ENCODE data around the gene SERPINA4. TPM values are rescaled to one million over a fixed set of nuclear protein-coding genes. Genes with fewer than 3 reads are reported as not detected.

The SERPINA4 gene
- polyA plus RNA-seq, 1 of the 3 experiments (the other 2 are of a cell fraction): not detected

DNA sequence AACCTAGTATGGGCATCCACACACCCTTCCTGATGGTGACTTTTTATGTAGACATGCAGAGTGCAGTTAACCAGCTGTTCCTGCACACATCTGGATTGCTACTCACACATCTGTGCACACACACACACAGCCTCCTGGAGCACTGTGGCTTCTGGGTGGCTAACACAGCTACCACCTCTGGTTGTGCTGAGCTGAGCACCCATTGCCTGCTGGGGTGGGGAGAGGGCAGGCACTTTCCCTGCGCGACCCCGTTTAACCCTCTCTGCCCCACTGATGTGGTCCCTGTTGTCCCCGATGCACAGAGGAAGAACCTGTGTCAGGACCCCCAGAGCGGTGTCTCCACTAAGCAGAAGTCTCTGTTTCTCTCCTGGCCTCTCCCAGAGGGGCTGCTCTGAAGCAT, 36.5 kb downstream of the SERPINA4 start (continued):
- TF ChIP-seq, protein P1, sequence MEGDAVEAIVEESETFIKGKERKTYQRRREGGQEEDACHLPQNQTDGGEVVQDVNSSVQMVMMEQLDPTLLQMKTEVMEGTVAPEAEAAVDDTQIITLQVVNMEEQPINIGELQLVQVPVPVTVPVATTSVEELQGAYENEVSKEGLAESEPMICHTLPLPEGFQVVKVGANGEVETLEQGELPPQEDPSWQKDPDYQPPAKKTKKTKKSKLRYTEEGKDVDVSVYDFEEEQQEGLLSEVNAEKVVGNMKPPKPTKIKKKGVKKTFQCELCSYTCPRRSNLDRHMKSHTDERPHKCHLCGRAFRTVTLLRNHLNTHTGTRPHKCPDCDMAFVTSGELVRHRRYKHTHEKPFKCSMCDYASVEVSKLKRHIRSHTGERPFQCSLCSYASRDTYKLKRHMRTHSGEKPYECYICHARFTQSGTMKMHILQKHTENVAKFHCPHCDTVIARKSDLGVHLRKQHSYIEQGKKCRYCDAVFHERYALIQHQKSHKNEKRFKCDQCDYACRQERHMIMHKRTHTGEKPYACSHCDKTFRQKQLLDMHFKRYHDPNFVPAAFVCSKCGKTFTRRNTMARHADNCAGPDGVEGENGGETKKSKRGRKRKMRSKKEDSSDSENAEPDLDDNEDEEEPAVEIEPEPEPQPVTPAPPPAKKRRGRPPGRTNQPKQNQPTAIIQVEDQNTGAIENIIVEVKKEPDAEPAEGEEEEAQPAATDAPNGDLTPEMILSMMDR (IDR thresholded peaks at IDR 0.05): no peak

DNA sequence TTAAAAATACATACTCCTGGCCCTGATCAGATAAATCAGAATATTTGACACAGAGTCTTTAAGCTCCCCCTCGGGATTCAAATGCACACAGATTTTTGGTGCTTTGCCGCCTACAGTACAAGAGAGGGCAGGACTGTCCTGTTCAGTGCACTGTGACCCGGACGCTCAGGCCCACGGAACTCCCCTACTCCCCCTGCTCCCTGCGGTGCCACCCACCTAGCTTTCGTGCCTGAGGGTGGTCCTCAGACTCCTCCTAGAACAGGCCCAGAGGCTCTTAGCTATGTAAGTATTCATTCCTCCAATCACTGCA, 37.2 kb downstream of the SERPINA4 start:
- H3K27ac ChIP-seq (ENCODE audit: low read depth in 2 of 2, low read length in 1 of 2): peak overlapping the region in 1 of 2 experiments; percentile 96; a peak in 2 of 4 replicates
- no peaks in the 10 kb centered on the region for H3K9me3 ChIP-seq
- H4K20me1 ChIP-seq (ENCODE audit: insufficient read depth): no peaks in the 10 kb centered on the region
- TF ChIP-seq SIN3A (IDR thresholded peaks at IDR 0.05; ENCODE audit: borderline replicate concordance, low read depth, low read length) (no peak), RXRA (IDR thresholded peaks at IDR 0.05; ENCODE audit: borderline replicate concordance, low read depth) (no peak), TAF1 (IDR thresholded peaks at IDR 0.05; ENCODE audit: borderline replicate concordance, low read depth, low read length) (no peak), RFX5 (IDR thresholded peaks at IDR 0.05; ENCODE audit: low read length) (no peak), EZH2phosphoT487 (IDR thresholded peaks at IDR 0.05; ENCODE audit: borderline replicate concordance, low read depth) (no peak), TEAD4 (IDR thresholded peaks at IDR 0.05; ENCODE audit: borderline replicate concordance, insufficient read depth) (no peak)
- TF ChIP-seq, protein P2, sequence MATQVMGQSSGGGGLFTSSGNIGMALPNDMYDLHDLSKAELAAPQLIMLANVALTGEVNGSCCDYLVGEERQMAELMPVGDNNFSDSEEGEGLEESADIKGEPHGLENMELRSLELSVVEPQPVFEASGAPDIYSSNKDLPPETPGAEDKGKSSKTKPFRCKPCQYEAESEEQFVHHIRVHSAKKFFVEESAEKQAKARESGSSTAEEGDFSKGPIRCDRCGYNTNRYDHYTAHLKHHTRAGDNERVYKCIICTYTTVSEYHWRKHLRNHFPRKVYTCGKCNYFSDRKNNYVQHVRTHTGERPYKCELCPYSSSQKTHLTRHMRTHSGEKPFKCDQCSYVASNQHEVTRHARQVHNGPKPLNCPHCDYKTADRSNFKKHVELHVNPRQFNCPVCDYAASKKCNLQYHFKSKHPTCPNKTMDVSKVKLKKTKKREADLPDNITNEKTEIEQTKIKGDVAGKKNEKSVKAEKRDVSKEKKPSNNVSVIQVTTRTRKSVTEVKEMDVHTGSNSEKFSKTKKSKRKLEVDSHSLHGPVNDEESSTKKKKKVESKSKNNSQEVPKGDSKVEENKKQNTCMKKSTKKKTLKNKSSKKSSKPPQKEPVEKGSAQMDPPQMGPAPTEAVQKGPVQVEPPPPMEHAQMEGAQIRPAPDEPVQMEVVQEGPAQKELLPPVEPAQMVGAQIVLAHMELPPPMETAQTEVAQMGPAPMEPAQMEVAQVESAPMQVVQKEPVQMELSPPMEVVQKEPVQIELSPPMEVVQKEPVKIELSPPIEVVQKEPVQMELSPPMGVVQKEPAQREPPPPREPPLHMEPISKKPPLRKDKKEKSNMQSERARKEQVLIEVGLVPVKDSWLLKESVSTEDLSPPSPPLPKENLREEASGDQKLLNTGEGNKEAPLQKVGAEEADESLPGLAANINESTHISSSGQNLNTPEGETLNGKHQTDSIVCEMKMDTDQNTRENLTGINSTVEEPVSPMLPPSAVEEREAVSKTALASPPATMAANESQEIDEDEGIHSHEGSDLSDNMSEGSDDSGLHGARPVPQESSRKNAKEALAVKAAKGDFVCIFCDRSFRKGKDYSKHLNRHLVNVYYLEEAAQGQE (IDR thresholded peaks at IDR 0.05; ENCODE audit: low read depth, low read length): no peak
- POLR2A ChIA-PET: interaction anchor here (0.6 kb wide), 1 partner anchor 16 kb away, joined by 3 read pairs; no protein-coding TSS in a partner anchor
- no peak overlapping the region for H3K4me2 ChIP-seq
- no peaks in the 10 kb centered on the region for H3K79me2 ChIP-seq (ENCODE audit: insufficient read depth)
- WGBS (ENCODE audit: low lambda C conversion rate): 93% methylated on average over 5 of the region's 7 CpGs
- DNase-seq: no peak
- CTCF ChIA-PET: interaction anchor here (1.0 to 1.7 kb wide), 4 partner anchors 12 to 112 kb away, joined by 3 to 6 read pairs (median 4); no protein-coding TSS in a partner anchor
- no peaks in the 10 kb centered on the region for H3K36me3 ChIP-seq (replicated peaks in 1 of 2; ENCODE audit: control insufficient read depth in 1 of 2, insufficient read depth in 2 of 2, low read length in 1 of 2)
- peaks cover 4% of the 10 kb centered on the region for H3F3A ChIP-seq (replicated peaks; ENCODE audit: insufficient read depth)
- H3K9me2 ChIP-seq: no peaks in the 10 kb centered on the region
- H3K4me1 ChIP-seq (ENCODE audit: control insufficient read depth in 1 of 2, insufficient read depth in 2 of 2, low read depth in 1 of 2, low read length in 1 of 2): peaks cover 0 to 33% of the 10 kb centered on the region in 2 experiments; a peak in 3 of 4 replicates
- H3K9ac ChIP-seq: peak overlapping the region; percentile 56; the same call in 1 of the 2 replicates
- H3K27me3 ChIP-seq (ENCODE audit: insufficient read depth): no peaks in the 10 kb centered on the region
- no peak overlapping the region for H3K4me3 ChIP-seq (ENCODE audit: low read depth in 2 of 2, low read length in 1 of 2)
- no peak overlapping the region; the same call in 1 of the 2 replicates for H2AFZ ChIP-seq (ENCODE audit: low read depth)

All from SK-N-SH (cell line).